ENCODE data around the gene EXOC3L4.

The EXOC3L4 gene

DNA sequence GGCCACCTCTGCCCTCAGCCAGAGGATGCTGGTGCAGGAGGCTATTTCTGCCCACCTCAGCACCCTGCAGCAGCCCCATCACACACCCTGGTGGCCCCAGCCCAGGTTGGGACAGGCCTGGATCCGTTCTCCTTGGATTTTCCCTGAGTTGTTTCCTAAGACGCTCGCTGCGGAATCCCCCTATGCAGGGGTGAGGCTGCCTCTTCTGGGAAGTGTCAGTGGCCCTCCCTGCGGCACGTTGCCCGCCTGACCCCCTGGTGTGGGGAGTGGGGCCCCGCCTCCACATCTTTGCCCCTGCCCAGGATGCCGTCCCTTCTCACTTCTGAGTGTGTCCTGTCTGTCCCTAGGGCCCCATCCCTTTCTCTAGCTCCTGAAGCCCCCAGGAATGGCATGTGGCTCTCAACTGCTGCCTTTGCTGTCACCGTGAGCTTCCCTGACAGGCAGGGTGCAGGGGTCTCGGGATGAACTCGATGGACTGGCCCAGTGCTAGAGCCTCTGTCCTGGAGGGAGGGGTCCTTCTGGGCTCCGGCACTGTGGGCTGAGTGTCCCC is 594 bp upstream of the EXOC3L4 start:
- H3K27me3 ChIP-seq (ENCODE audit: insufficient read depth, low read depth, severe bottlenecking), result no peaks in the 10 kb centered on the region
- TF ChIP-seq, protein P1, sequence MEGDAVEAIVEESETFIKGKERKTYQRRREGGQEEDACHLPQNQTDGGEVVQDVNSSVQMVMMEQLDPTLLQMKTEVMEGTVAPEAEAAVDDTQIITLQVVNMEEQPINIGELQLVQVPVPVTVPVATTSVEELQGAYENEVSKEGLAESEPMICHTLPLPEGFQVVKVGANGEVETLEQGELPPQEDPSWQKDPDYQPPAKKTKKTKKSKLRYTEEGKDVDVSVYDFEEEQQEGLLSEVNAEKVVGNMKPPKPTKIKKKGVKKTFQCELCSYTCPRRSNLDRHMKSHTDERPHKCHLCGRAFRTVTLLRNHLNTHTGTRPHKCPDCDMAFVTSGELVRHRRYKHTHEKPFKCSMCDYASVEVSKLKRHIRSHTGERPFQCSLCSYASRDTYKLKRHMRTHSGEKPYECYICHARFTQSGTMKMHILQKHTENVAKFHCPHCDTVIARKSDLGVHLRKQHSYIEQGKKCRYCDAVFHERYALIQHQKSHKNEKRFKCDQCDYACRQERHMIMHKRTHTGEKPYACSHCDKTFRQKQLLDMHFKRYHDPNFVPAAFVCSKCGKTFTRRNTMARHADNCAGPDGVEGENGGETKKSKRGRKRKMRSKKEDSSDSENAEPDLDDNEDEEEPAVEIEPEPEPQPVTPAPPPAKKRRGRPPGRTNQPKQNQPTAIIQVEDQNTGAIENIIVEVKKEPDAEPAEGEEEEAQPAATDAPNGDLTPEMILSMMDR (IDR thresholded peaks at IDR 0.05; ENCODE audit: low read depth, low read length), result no peak
- H3K9me3 ChIP-seq (ENCODE audit: severe bottlenecking), result no peaks in the 10 kb centered on the region
- H3K4me3 ChIP-seq (ENCODE audit: low read depth, low read length), result no peak overlapping the region
- H3K27ac ChIP-seq, result no peak overlapping the region
- no peak for DNase-seq
- no peaks in the 10 kb centered on the region for H3K36me3 ChIP-seq

DNA sequence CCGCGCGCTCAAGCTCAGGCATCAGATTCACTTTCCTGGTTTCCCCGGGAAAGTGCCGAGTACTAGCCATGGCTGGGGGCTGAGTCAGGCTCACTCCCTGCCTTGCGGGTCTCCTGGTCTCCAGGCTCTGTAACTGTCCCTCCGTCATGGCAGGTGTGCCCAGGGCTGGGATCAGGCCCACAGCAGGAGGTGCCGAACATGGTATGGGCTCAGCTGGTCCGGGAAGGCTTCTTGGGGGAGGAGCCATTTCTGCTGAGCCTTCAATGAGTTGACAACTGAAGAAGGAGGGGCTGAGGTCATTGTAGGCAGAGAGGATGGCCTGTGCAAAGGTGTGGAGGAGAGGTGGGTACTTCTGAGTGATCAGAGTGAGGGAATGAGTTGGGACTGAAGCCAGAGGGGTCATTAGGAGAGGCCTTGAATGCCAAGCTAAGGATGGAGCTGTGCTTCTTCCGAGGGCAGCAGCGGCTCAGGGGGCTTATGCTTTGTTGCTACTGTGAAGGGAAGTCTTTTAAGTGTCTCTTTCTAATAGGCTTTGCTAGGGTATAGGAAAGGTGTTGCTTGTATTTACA is 769 bp downstream of the EXOC3L4 start:
- DNase-seq, result no peak
- Histone ChIP-seq H3K27ac (no peak overlapping the region), H3K27me3 (ENCODE audit: insufficient read depth, low read depth, severe bottlenecking) (no peaks in the 10 kb centered on the region), H3K4me3 (ENCODE audit: low read depth, low read length) (no peak overlapping the region), H3K36me3 (no peaks in the 10 kb centered on the region), H3K9me3 (ENCODE audit: severe bottlenecking) (no peaks in the 10 kb centered on the region)
- TF ChIP-seq, protein P1 (IDR thresholded peaks at IDR 0.05; ENCODE audit: low read depth, low read length), result no peak

DNA sequence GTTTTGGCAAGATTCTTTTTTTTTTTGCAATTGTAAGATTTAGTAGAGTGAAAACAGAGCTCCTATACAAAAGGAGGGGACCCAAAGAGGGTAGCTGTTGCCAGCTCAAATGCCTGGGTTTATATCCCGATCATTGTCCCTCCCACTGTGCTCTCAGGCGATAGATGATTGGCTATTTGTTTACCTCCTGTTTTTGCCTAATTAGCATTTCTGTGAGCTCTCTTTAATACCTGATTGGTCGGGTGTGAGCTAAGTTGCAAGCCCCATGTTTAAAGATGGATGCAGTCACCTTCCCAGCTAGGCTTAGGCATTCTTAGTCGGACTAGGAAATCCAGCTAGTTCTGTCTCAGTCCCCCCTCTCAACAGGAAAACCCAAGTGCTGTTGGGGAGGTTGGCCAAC is 1.9 kb downstream of the EXOC3L4 start:
- TF ChIP-seq, protein P1 (IDR thresholded peaks at IDR 0.05; ENCODE audit: low read depth, low read length), result no peak
- Histone ChIP-seq H3K27ac (no peak overlapping the region), H3K9me3 (ENCODE audit: severe bottlenecking) (no peaks in the 10 kb centered on the region), H3K36me3 (no peaks in the 10 kb centered on the region), H3K27me3 (ENCODE audit: insufficient read depth, low read depth, severe bottlenecking) (no peaks in the 10 kb centered on the region), H3K4me3 (ENCODE audit: low read depth, low read length) (no peak overlapping the region)
- no peak for DNase-seq

DNA sequence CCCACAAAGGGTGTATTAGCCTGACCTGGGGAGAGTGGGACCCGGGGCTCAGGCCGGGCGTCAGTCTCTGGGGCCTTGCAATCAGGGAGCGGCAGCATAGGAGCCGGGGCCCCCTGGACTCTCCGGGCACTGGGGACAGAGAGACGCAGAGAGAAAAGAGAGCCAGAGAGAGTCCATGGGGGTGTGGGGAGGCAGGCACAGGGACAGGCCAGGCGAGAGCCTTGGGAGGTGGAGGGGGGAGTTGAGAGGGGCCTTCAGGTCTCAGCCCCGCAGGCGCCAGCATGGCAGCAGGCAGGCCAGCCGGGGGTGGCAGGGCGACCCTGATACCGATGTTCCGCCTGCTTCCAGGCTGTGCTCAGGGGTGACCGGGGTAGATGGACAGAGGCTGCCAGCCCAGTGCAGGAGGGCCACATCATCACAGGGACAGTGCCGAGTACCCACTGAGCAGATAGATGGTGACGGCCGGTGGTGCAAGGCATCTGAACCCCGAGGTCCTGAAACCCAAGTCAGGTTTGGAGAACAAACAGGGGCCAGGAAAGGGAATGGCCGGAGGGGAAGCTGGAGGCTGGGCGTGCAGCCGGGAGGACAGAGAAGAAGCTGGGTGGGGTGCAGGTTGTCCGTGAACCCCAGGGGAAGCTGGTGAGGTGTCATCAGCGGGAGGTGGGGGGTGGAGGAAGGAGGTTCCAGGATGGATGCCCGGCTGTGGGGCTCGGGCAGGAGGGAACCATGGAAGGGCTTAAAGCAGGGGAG is 2.9 kb downstream of the EXOC3L4 start:
- Histone ChIP-seq H3K27me3 (ENCODE audit: insufficient read depth, low read depth, severe bottlenecking) (no peaks in the 10 kb centered on the region), H3K9me3 (ENCODE audit: severe bottlenecking) (no peaks in the 10 kb centered on the region), H3K4me3 (ENCODE audit: low read depth, low read length) (no peak overlapping the region), H3K27ac (no peak overlapping the region), H3K36me3 (no peaks in the 10 kb centered on the region)
- no peak for DNase-seq
- TF ChIP-seq, protein P1 (IDR thresholded peaks at IDR 0.05; ENCODE audit: low read depth, low read length), result no peak

DNA sequence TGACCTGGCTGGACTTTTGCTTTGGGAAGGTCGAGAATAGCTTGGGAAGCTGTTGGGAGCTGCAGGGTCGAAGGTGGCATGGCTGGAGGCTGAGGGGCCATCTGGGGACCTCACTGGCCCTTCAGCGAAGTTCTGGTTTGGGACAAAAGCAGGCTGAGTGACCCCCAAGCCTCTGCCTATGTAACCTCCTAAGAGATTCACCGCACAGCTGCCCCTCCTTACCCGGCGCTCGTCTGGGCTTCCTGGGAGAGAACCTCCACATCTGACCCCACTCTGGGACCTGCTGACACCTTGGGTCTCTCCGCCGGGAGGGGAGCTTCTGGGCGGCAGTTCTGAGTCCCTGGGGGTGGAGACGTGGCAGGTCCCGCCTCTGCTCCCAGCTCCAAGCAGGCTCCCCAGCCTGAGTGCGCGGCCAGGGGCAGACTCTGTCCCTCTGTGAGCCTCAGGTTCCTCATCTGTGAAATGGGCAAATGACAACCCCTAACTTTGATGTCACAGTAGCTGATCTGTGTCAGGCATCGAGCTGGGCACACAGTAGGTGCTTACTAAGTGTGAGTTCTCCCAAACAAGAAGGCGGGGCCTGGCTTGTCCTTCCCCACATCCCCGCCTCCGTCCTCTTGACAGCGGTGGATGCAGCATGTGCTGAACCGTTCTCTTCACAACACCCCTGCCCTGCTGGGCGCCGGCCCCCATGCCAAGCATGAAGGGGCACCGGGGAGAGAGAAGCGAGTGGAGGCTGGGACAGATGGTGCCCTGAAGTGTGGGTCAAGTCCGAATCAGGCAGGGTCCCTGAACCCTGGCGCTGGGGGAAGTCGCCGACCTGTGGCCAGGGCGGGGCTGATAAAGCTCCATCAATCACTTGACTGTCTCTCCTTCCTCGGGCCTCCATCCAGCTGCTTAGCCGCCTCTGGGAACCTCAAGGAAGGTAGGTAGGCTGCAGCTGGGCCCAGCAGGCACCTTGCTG is 3.8 kb downstream of the EXOC3L4 start:
- no peak overlapping the region for H3K27ac ChIP-seq
- TF ChIP-seq, protein P1 (IDR thresholded peaks at IDR 0.05; ENCODE audit: low read depth, low read length), result no peak
- no peak for DNase-seq
- H3K27me3 ChIP-seq (ENCODE audit: insufficient read depth, low read depth, severe bottlenecking), result no peaks in the 10 kb centered on the region
- H3K4me3 ChIP-seq (ENCODE audit: low read depth, low read length), result no peak overlapping the region
- no peaks in the 10 kb centered on the region for H3K36me3 ChIP-seq
- H3K9me3 ChIP-seq (ENCODE audit: severe bottlenecking), result no peaks in the 10 kb centered on the region

Measured in WERI-Rb-1 (cell line).